PFSK-1 (cell line): Measurements from ENCODE around the gene WSCD2.

Experiments used
- FOXP2 ChIP-seq: optimal IDR thresholded peaks from 2 replicates; pipeline ENCODE3; 2011; ENCODE audit warnings: borderline replicate concordance, control low read depth, inconsistent platforms; ENCODE audit not compliant: insufficient read depth; ENCODE audit errors: extremely low read length, extremely low read depth
- POLR2AphosphoS5 ChIP-seq: IDR thresholded peaks from 2 replicates; pipeline ENCODE4 v1.6.1; 2012; ENCODE audit warnings: low read depth, mild to moderate bottlenecking, control low read depth, low read length, moderate library complexity
- SIN3A ChIP-seq: IDR thresholded peaks from 2 replicates; pipeline ENCODE4 v1.6.1; 2012; ENCODE audit warnings: mild to moderate bottlenecking, low read length, moderate library complexity, borderline replicate concordance; ENCODE audit not compliant: insufficient read depth
- TAF1 ChIP-seq: IDR thresholded peaks from 2 replicates; pipeline ENCODE4 v1.6.1; 2012; ENCODE audit warnings: low read length, control low read depth, borderline replicate concordance; ENCODE audit not compliant: insufficient read depth
- TF ChIP-seq, protein P1 (sequence below), 2 experiments: IDR thresholded peaks; 2 replicates each; pipeline versions ENCODE4 v1.6.1 to v1.8.0; 2011 to 2012; ENCODE audit warnings: low read depth in 2 of 2, low read length in 2 of 2, control low read depth in 1 of 2, inconsistent platforms in 1 of 2, mild to moderate bottlenecking in 1 of 2, moderate library complexity in 1 of 2; ENCODE audit not compliant: insufficient read depth in 1 of 2

DNA sequence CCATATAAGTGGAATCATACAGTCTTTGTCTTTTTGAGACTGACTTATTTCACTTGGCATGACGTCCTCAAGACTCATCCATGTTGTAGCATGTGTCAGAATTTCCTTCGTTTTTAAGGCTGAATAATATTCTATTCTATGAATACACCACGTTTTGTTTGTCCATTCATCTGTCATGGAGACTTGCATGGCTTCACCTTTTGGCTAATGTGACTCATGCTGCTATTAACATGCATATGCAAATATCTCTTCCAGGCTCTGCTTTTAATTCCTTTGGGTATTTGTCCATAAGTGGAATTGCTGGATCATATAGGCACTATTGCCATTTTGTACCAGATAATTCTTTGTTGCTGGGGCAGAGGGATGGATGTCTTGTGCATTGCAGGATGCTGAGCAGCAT is 19.6 kb upstream of the WSCD2 start:
- TF ChIP-seq, protein P1, sequence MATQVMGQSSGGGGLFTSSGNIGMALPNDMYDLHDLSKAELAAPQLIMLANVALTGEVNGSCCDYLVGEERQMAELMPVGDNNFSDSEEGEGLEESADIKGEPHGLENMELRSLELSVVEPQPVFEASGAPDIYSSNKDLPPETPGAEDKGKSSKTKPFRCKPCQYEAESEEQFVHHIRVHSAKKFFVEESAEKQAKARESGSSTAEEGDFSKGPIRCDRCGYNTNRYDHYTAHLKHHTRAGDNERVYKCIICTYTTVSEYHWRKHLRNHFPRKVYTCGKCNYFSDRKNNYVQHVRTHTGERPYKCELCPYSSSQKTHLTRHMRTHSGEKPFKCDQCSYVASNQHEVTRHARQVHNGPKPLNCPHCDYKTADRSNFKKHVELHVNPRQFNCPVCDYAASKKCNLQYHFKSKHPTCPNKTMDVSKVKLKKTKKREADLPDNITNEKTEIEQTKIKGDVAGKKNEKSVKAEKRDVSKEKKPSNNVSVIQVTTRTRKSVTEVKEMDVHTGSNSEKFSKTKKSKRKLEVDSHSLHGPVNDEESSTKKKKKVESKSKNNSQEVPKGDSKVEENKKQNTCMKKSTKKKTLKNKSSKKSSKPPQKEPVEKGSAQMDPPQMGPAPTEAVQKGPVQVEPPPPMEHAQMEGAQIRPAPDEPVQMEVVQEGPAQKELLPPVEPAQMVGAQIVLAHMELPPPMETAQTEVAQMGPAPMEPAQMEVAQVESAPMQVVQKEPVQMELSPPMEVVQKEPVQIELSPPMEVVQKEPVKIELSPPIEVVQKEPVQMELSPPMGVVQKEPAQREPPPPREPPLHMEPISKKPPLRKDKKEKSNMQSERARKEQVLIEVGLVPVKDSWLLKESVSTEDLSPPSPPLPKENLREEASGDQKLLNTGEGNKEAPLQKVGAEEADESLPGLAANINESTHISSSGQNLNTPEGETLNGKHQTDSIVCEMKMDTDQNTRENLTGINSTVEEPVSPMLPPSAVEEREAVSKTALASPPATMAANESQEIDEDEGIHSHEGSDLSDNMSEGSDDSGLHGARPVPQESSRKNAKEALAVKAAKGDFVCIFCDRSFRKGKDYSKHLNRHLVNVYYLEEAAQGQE (IDR thresholded peaks at IDR 0.05; ENCODE audit: insufficient read depth in 1 of 2, low read depth in 2 of 2, low read length in 2 of 2) = no peak
- TF ChIP-seq POLR2AphosphoS5 (no peak), TAF1 (no peak), SIN3A (no peak), FOXP2 (no peak)
